Measurements from ENCODE around the gene FLYWCH1. TPM values are rescaled to one million over a fixed set of nuclear protein-coding genes. Genes with fewer than 3 reads are reported as not detected.
"Not testable (repeated sequence)": the region's sequence is repeated elsewhere in the genome, so short reads cannot be mapped to it uniquely, and the experiment has no call there.

The FLYWCH1 gene
- total RNA-seq, 2 experiments from 2014 or later, result 44.6 to 48.9 TPM

GRCh38 chr16:2913603-2914002 lies 1.9 kb downstream of the FLYWCH1 start:
- Mint-ChIP-seq H3K36me3 (ENCODE audit: low read depth) (peaks cover 15% of the 10 kb centered on the region), H3K4me3 (no peak overlapping the region), H3K4me1 (ENCODE audit: low read depth) (peaks cover 26% of the 10 kb centered on the region), H3K27me3 (ENCODE audit: low read depth) (peaks cover 5% of the 10 kb centered on the region), H3K9me3 (ENCODE audit: insufficient read depth) (no peaks in the 10 kb centered on the region), H3K27ac (no peak overlapping the region)
- DNase-seq (no peak), ATAC-seq (no peak)
- CTCF ChIA-PET, result interaction anchor here (1.3 to 4.4 kb wide), 5 partner anchors 13 to 135 kb away, joined by 3 to 32 read pairs (median 14); no protein-coding TSS in a partner anchor
- POLR2A ChIA-PET, result interaction anchor here (1.1 kb wide), 1 partner anchor 8 kb away, joined by 3 read pairs; no protein-coding TSS in a partner anchor

GRCh38 chr16:2914233-2914632 lies 2.5 kb downstream of the FLYWCH1 start:
- Mint-ChIP-seq H3K4me1 (ENCODE audit: low read depth) (peaks cover 26% of the 10 kb centered on the region), H3K9me3 (ENCODE audit: insufficient read depth) (no peaks in the 10 kb centered on the region), H3K27ac (no peak overlapping the region), H3K36me3 (ENCODE audit: low read depth) (peaks cover 15% of the 10 kb centered on the region), H3K4me3 (no peak overlapping the region), H3K27me3 (ENCODE audit: low read depth) (peaks cover 5% of the 10 kb centered on the region)
- ChIA-PET CTCF (interaction anchor here (1.7 to 4.4 kb wide), 2 partner anchors 13 to 46 kb away, joined by 5 to 32 read pairs; no protein-coding TSS in a partner anchor), POLR2A (interaction anchor here (1.1 kb wide), 1 partner anchor 9 kb away, joined by 3 read pairs; no protein-coding TSS in a partner anchor)
- DNase-seq, result no peak
- ATAC-seq, result no peak

- no peak for DNase-seq
- ChIA-PET POLR2A (no interaction called here), CTCF (interaction anchor here (1.2 to 3.0 kb wide), 5 partner anchors 9 to 76 kb away, joined by 4 to 18 read pairs (median 5); no protein-coding TSS in a partner anchor)
- peaks cover 21% of the 10 kb centered on the region for H3K36me3 Mint-ChIP-seq (ENCODE audit: low read depth)
- no peak overlapping the region for H3K4me3 Mint-ChIP-seq
- H3K9me3 Mint-ChIP-seq (ENCODE audit: insufficient read depth), result no peaks in the 10 kb centered on the region
- ATAC-seq, result no peak
- peaks cover 32% of the 10 kb centered on the region for H3K4me1 Mint-ChIP-seq (ENCODE audit: low read depth)
- H3K27me3 Mint-ChIP-seq (ENCODE audit: low read depth), result peaks cover 3% of the 10 kb centered on the region
- H3K27ac Mint-ChIP-seq, result peak overlapping the region; percentile 12
Observed at GRCh38 chr16:2915196-2915929, 3.6 kb downstream of the FLYWCH1 start.

- H3K27ac Mint-ChIP-seq, result peak overlapping the region; percentile 52
- no peak overlapping the region for H3K4me3 Mint-ChIP-seq
- DNase-seq, result peak; percentile 76
- H3K9me3 Mint-ChIP-seq (ENCODE audit: insufficient read depth), result no peaks in the 10 kb centered on the region
- ATAC-seq, result no peak
- POLR2A ChIA-PET, result no interaction called here
- H3K27me3 Mint-ChIP-seq (ENCODE audit: low read depth), result no peaks in the 10 kb centered on the region
- peaks cover 11% of the 10 kb centered on the region for H3K4me1 Mint-ChIP-seq (ENCODE audit: low read depth)
- CTCF ChIA-PET, result interaction anchor here (0.8 to 3.4 kb wide), 24 partner anchors 8 to 142 kb away, joined by 3 to 17 read pairs (median 4); partner anchors contain the start of genes FLYWCH1 and FLYWCH2
- peaks cover 22% of the 10 kb centered on the region for H3K36me3 Mint-ChIP-seq (ENCODE audit: low read depth)
Observed at GRCh38 chr16:2919511-2920255, 8.0 kb downstream of the FLYWCH1 start.

GRCh38 chr16:2923481-2923880 lies 11.8 kb downstream of the FLYWCH1 start:
- no peak overlapping the region for H3K4me3 Mint-ChIP-seq
- no peak overlapping the region for H3K27ac Mint-ChIP-seq
- no peak for DNase-seq
- CTCF ChIA-PET, result no interaction called here
- no peak for ATAC-seq
- POLR2A ChIA-PET, result interaction anchor here (0.6 kb wide), 1 partner anchor 12 kb away, joined by 3 read pairs; no protein-coding TSS in a partner anchor
- H3K4me1 Mint-ChIP-seq (ENCODE audit: low read depth), result peaks cover 20% of the 10 kb centered on the region
- H3K36me3 Mint-ChIP-seq (ENCODE audit: low read depth), result peaks cover 9% of the 10 kb centered on the region
- H3K27me3 Mint-ChIP-seq (ENCODE audit: low read depth), result no peaks in the 10 kb centered on the region
- H3K9me3 Mint-ChIP-seq (ENCODE audit: insufficient read depth), result no peaks in the 10 kb centered on the region

- H3K27ac Mint-ChIP-seq, result no peak overlapping the region
- H3K4me1 Mint-ChIP-seq (ENCODE audit: low read depth), result peaks cover 14% of the 10 kb centered on the region
- DNase-seq (no peak), ATAC-seq (no peak)
- H3K9me3 Mint-ChIP-seq (ENCODE audit: insufficient read depth), result no peaks in the 10 kb centered on the region
- ChIA-PET CTCF (interaction anchor here (0.6 to 1.3 kb wide), 3 partner anchors 50 to 541 kb away, joined by 3 read pairs; no protein-coding TSS in a partner anchor), POLR2A (no interaction called here)
- no peak overlapping the region for H3K4me3 Mint-ChIP-seq
- H3K36me3 Mint-ChIP-seq (ENCODE audit: low read depth), result peaks cover 4% of the 10 kb centered on the region
- no peaks in the 10 kb centered on the region for H3K27me3 Mint-ChIP-seq (ENCODE audit: low read depth)
Observed at GRCh38 chr16:2924901-2925755, 13.4 kb downstream of the FLYWCH1 start.

GRCh38 chr16:2925951-2926649 lies 14.4 kb downstream of the FLYWCH1 start:
- CTCF ChIA-PET, result interaction anchor here (0.6 to 2.3 kb wide), 26 partner anchors 10 to 204 kb away, joined by 3 to 32 read pairs (median 5); partner anchors contain the start of genes FLYWCH1, FLYWCH2, KREMEN2 and PRSS41
- H3K4me1 Mint-ChIP-seq (ENCODE audit: low read depth), result peaks cover 14% of the 10 kb centered on the region
- no peak for DNase-seq
- no peak overlapping the region for H3K27ac Mint-ChIP-seq
- H3K36me3 Mint-ChIP-seq (ENCODE audit: low read depth), result peaks cover 4% of the 10 kb centered on the region
- no peak overlapping the region for H3K4me3 Mint-ChIP-seq
- H3K27me3 Mint-ChIP-seq (ENCODE audit: low read depth), result no peaks in the 10 kb centered on the region
- no peak for ATAC-seq
- H3K9me3 Mint-ChIP-seq (ENCODE audit: insufficient read depth), result no peaks in the 10 kb centered on the region
- POLR2A ChIA-PET, result no interaction called here

- no peaks in the 10 kb centered on the region for H3K27me3 Mint-ChIP-seq (ENCODE audit: low read depth)
- peaks cover 14% of the 10 kb centered on the region for H3K4me1 Mint-ChIP-seq (ENCODE audit: low read depth)
- CTCF ChIA-PET, result interaction anchor here (0.6 to 2.3 kb wide), 30 partner anchors 10 to 203 kb away, joined by 3 to 32 read pairs (median 5); partner anchors contain the start of genes FLYWCH1, FLYWCH2, KREMEN2 and PRSS41
- no peaks in the 10 kb centered on the region for H3K9me3 Mint-ChIP-seq (ENCODE audit: insufficient read depth)
- DNase-seq (no peak), ATAC-seq (no peak)
- H3K27ac Mint-ChIP-seq, result no peak overlapping the region
- peaks cover 4% of the 10 kb centered on the region for H3K36me3 Mint-ChIP-seq (ENCODE audit: low read depth)
- no peak overlapping the region for H3K4me3 Mint-ChIP-seq
- POLR2A ChIA-PET, result no interaction called here
Observed at GRCh38 chr16:2926650-2926999, 14.9 kb downstream of the FLYWCH1 start.

- no peaks in the 10 kb centered on the region for H3K9me3 Mint-ChIP-seq (ENCODE audit: insufficient read depth)
- no peak overlapping the region for H3K4me3 Mint-ChIP-seq
- DNase-seq (peak; percentile 93), ATAC-seq (peak; percentile 99)
- CTCF ChIA-PET, result interaction anchor here (0.6 to 2.3 kb wide), 34 partner anchors 10 to 203 kb away, joined by 3 to 32 read pairs (median 4); partner anchors contain the start of genes FLYWCH1, FLYWCH2, KREMEN2 and PKMYT1
- H3K27ac Mint-ChIP-seq, result peak overlapping the region; percentile 2
- H3K4me1 Mint-ChIP-seq (ENCODE audit: low read depth), result peaks cover 14% of the 10 kb centered on the region
- POLR2A ChIA-PET, result interaction anchor here (0.7 kb wide), 1 partner anchor 15 kb away, joined by 3 read pairs; the partner anchor contains the start of gene FLYWCH1
- no peaks in the 10 kb centered on the region for H3K27me3 Mint-ChIP-seq (ENCODE audit: low read depth)
- H3K36me3 Mint-ChIP-seq (ENCODE audit: low read depth), result peaks cover 4% of the 10 kb centered on the region
Observed at GRCh38 chr16:2927010-2927646, 15.4 kb downstream of the FLYWCH1 start.

GRCh38 chr16:2928151-2928550 lies 16.4 kb downstream of the FLYWCH1 start:
- ATAC-seq; H3K9me3 Mint-ChIP-seq (ENCODE audit: insufficient read depth); H3K27me3 Mint-ChIP-seq (ENCODE audit: low read depth); H3K36me3 Mint-ChIP-seq (ENCODE audit: low read depth); DNase-seq; POLR2A ChIA-PET; H3K4me3 Mint-ChIP-seq; H3K27ac Mint-ChIP-seq: not testable (repeated sequence)
- H3K4me1 Mint-ChIP-seq (ENCODE audit: low read depth), result peaks cover 14% of the 10 kb centered on the region
- CTCF ChIA-PET, result interaction anchor here (1.1 kb wide), 1 partner anchor 52 kb away, joined by 4 read pairs; no protein-coding TSS in a partner anchor
